ENCODE data around the gene RIPK1. TPM values are rescaled to one million over a fixed set of nuclear protein-coding genes. Genes with fewer than 3 reads are reported as not detected.

RIPK1 gene
- polyA plus RNA-seq, 1 experiment: 25.9 TPM

DNA sequence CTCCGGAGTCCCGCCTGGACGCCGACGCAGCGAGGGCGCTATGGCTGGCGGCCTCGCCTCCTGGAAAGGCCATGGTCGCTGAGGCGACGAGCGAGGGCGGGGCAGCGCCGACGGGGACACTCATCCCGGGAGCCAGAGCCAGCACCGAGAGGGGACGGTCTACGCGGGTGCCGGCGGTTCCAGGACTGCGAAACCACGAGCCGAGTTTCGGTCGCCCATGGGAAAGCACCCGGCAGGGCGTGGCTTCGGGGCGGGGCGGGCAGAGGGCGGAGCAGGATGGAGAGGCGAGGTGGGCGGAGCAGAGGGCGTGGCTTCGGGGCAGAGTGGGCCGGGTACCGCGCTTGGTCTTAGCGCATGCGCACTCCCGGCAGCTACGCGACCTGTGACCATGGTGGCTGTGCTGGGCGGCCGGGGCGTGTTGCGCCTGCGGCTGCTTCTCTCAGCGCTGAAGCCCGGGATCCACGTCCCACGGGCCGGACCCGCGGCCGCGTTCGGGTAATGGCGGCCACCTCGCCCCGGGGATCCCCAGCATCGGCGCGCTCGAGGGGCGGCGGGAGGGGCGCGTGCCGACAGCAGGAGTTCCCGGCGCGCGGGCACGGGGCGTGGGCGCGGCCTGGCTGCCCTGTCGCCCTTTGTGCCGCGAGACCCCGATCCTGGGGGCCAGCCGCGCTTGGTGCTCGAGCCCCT lies 50.2 kb downstream of the RIPK1 start, which contains the start of gene BPHL:
BPHL (plus strand) TSS at position 359 of the 687 bp plus-strand sequence; CDS start at position 389, 30 bp downstream.
- Histone ChIP-seq H3K27ac (ENCODE audit: low read depth, low read length) (peak within 1 kb of the TSS; percentile 91), H3K27me3 (ENCODE audit: control insufficient read depth, insufficient read depth, low read length) (no peaks in the 10 kb centered on the region), H3K4me3 (ENCODE audit: low read depth, low read length) (peak within 1 kb of the TSS; percentile 89), H3K9me3 (ENCODE audit: control insufficient read depth, insufficient read depth, low read length) (no peaks in the 10 kb centered on the region; the same call in 1 of the 2 replicates)
- POLR2A ChIA-PET: interaction anchor here (0.6 to 1.0 kb wide), 4 partner anchors 39 to 142 kb away, joined by 3 to 5 read pairs (median 4); partner anchors contain the start of genes RIPK1 and TUBB2A
- CTCF ChIA-PET: interaction anchor here (1.0 kb wide), 1 partner anchor 133 kb away, joined by 3 read pairs; no protein-coding TSS in a partner anchor
- peak; percentile 79 for DNase-seq (ENCODE audit: low read depth, low spot score)
- TF ChIP-seq, protein P1, sequence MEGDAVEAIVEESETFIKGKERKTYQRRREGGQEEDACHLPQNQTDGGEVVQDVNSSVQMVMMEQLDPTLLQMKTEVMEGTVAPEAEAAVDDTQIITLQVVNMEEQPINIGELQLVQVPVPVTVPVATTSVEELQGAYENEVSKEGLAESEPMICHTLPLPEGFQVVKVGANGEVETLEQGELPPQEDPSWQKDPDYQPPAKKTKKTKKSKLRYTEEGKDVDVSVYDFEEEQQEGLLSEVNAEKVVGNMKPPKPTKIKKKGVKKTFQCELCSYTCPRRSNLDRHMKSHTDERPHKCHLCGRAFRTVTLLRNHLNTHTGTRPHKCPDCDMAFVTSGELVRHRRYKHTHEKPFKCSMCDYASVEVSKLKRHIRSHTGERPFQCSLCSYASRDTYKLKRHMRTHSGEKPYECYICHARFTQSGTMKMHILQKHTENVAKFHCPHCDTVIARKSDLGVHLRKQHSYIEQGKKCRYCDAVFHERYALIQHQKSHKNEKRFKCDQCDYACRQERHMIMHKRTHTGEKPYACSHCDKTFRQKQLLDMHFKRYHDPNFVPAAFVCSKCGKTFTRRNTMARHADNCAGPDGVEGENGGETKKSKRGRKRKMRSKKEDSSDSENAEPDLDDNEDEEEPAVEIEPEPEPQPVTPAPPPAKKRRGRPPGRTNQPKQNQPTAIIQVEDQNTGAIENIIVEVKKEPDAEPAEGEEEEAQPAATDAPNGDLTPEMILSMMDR (IDR thresholded peaks at IDR 0.05; ENCODE audit: low read depth, low read length): no peak

DNA sequence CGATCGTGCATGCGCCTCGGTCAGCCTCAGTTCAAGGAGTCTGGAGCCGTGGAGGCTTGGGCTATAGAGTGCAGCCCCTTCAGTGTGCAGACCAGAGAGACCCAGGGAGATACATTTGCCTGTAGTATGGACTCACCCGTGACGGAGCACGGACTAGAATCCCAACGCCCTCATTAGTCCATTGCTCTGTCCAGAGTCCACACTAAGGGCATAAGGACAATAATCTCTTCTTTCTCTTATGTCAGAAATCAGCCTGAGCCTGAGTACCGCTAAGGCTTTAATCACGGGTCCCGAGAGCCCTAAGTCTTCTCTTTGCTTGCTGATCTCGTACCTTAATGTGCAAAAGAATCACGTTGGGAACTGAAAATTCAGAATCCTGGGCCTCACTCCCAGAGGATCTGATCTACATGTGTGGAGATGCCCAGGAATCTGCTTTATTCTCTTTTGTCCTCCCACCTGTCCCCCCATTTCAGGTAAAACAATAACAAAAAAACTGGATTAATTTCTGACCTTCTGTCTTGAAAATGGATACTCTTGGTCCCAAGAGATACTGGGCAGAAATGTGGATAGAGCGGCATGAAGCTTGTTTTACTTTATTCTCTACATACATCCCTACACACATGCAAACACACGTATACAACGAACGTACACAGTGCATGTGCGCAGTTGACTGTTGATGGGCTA lies 50.9 kb downstream of the RIPK1 start:
- peak overlapping the region; percentile 21 for H3K27ac ChIP-seq (ENCODE audit: low read depth, low read length)
- POLR2A ChIA-PET: interaction anchor here (1.0 kb wide), 3 partner anchors 38 to 55 kb away, joined by 4 to 5 read pairs (median 5); partner anchors contain the start of genes RIPK1 and TUBB2A
- H3K4me3 ChIP-seq (ENCODE audit: low read depth, low read length): peak overlapping the region; percentile 89
- CTCF ChIA-PET: interaction anchor here (1.0 to 2.4 kb wide), 2 partner anchors 132 to 133 kb away, joined by 3 to 19 read pairs; no protein-coding TSS in a partner anchor
- H3K27me3 ChIP-seq (ENCODE audit: control insufficient read depth, insufficient read depth, low read length): no peaks in the 10 kb centered on the region
- no peak for DNase-seq (ENCODE audit: low read depth, low spot score)
- TF ChIP-seq, protein P1 (IDR thresholded peaks at IDR 0.05; ENCODE audit: low read depth, low read length): no peak
- H3K9me3 ChIP-seq (ENCODE audit: control insufficient read depth, insufficient read depth, low read length): no peaks in the 10 kb centered on the region; the same call in 1 of the 2 replicates

DNA sequence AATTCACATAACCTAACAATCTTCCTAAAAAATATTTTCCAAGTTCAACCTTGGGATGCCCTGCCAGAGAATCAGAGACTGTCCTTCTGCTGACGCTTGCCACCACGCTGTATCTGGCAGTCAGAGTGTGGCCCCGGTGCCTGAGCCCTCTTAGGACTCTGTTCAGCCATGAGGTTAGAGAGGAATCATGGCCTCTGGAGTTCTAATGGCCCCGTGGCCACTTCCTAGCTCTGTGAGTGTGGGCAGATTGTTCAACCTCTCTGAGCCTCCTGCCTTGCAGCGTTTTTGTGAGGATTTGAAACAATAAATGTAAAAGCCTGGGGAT lies 52.4 kb downstream of the RIPK1 start:
- no peak overlapping the region for H3K4me3 ChIP-seq (ENCODE audit: low read depth, low read length)
- H3K9me3 ChIP-seq (ENCODE audit: control insufficient read depth, insufficient read depth, low read length): no peaks in the 10 kb centered on the region; the same call in 1 of the 2 replicates
- no peaks in the 10 kb centered on the region for H3K27me3 ChIP-seq (ENCODE audit: control insufficient read depth, insufficient read depth, low read length)
- ChIA-PET CTCF (interaction anchor here (2.4 kb wide), 1 partner anchor 130 kb away, joined by 19 read pairs; no protein-coding TSS in a partner anchor), POLR2A (no interaction called here)
- TF ChIP-seq, protein P1 (IDR thresholded peaks at IDR 0.05; ENCODE audit: low read depth, low read length): no peak
- DNase-seq (ENCODE audit: low read depth, low spot score): no peak
- H3K27ac ChIP-seq (ENCODE audit: low read depth, low read length): no peak overlapping the region

DNA sequence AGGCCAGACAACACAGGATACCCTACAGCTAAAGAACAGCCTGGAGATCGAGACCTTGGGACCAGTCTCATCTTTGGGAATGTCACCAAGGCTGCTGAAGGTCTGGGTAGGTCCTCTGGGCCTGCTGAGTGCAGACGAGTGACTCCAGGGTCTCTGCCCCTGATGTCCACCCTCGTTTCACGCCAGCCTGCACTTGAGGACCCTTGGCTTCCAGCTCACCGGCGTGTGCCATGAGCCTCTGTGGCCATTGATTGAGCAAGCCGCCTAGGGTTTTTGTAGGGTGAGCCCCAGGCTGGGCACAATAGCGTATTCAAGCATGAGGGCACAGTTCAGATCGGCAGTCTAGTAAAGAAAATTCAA lies 54.5 kb downstream of the RIPK1 start:
- TF ChIP-seq, protein P1 (IDR thresholded peaks at IDR 0.05; ENCODE audit: low read depth, low read length): no peak
- ChIA-PET CTCF (interaction anchor here (0.8 kb wide), 1 partner anchor 129 kb away, joined by 4 read pairs; no protein-coding TSS in a partner anchor), POLR2A (no interaction called here)
- H3K9me3 ChIP-seq (ENCODE audit: control insufficient read depth, insufficient read depth, low read length): no peaks in the 10 kb centered on the region; the same call in 1 of the 2 replicates
- no peak for DNase-seq (ENCODE audit: low read depth, low spot score)
- no peaks in the 10 kb centered on the region for H3K27me3 ChIP-seq (ENCODE audit: control insufficient read depth, insufficient read depth, low read length)
- no peak overlapping the region for H3K27ac ChIP-seq (ENCODE audit: low read depth, low read length)
- no peak overlapping the region for H3K4me3 ChIP-seq (ENCODE audit: low read depth, low read length)
